ENCODE measurements around the gene RUNX1. TPM values are rescaled to one million over a fixed set of nuclear protein-coding genes. Genes with fewer than 3 reads are reported as not detected.

The RUNX1 gene
- total RNA-seq, 1 donor from 2014 or later, result 92.1 TPM

DNA sequence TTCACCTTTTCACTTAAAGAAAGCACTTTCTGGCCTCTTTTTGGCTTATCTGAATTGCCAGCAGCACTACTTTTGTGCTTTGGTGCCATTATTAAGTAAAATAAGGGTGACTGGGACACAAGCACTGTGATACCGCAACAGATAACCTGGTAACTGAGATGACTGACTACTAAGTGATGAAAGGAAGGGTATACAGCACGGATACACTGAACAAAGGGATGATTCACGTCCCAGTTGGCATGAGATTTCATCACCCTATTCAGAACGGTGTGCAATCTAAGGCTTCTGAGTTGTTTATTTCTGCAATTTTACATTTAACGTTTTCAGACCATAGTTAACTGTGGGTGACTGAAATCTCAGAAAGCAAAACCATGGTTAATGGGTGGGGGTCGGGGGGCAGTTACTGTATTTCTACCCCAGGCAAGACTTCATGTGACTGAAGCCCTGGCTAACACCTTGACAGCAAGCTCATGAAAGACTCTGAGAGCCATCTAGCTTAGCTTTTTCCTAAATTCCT, 277.5 kb downstream of the RUNX1 start:
- TF ChIP-seq, protein P1, sequence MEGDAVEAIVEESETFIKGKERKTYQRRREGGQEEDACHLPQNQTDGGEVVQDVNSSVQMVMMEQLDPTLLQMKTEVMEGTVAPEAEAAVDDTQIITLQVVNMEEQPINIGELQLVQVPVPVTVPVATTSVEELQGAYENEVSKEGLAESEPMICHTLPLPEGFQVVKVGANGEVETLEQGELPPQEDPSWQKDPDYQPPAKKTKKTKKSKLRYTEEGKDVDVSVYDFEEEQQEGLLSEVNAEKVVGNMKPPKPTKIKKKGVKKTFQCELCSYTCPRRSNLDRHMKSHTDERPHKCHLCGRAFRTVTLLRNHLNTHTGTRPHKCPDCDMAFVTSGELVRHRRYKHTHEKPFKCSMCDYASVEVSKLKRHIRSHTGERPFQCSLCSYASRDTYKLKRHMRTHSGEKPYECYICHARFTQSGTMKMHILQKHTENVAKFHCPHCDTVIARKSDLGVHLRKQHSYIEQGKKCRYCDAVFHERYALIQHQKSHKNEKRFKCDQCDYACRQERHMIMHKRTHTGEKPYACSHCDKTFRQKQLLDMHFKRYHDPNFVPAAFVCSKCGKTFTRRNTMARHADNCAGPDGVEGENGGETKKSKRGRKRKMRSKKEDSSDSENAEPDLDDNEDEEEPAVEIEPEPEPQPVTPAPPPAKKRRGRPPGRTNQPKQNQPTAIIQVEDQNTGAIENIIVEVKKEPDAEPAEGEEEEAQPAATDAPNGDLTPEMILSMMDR (IDR thresholded peaks at IDR 0.05), result no peak
- CTCF ChIA-PET, result no interaction called here
- ATAC-seq (ENCODE audit: low read depth), result no peak
- Mint-ChIP-seq H3K27ac (no peak overlapping the region), H3K36me3 (ENCODE audit: low read depth) (no peaks in the 10 kb centered on the region), H3K9me3 (no peaks in the 10 kb centered on the region), H3K4me1 (no peaks in the 10 kb centered on the region), H3K27me3 (peaks cover 8% of the 10 kb centered on the region), H3K4me3 (no peak overlapping the region)
- intact Hi-C loops (cut with micrococcal nuclease), result no loop called here
- no peak for DNase-seq
- POLR2A ChIA-PET, result no interaction called here

DNA sequence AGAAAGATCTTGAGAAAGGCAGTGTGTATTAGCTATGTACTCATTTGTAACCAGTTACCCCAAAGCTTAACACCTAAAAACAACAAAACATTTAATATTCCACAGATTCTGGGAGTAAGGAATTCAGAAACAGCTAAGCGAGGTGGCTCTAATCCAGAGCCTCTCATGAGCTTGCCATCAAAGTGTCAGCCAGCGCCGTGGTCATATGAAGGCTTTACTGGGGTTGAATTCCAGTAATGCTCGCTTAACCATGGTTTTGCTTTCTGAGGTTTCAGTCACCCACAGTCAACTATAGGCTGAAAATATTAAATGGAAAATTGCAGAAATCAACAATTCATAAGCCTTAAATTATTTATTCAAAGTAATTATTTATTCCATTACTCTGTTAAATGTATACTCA, 278.5 kb downstream of the RUNX1 start:
- Mint-ChIP-seq H3K36me3 (ENCODE audit: low read depth) (no peaks in the 10 kb centered on the region), H3K27me3 (peaks cover 8% of the 10 kb centered on the region), H3K9me3 (no peaks in the 10 kb centered on the region), H3K4me3 (no peak overlapping the region), H3K27ac (no peak overlapping the region), H3K4me1 (no peaks in the 10 kb centered on the region)
- TF ChIP-seq, protein P1 (IDR thresholded peaks at IDR 0.05), result no peak
- ATAC-seq (ENCODE audit: low read depth), result no peak
- DNase-seq, result no peak
- ChIA-PET POLR2A (no interaction called here), CTCF (no interaction called here)
- intact Hi-C loops (cut with micrococcal nuclease), result no loop called here

DNA sequence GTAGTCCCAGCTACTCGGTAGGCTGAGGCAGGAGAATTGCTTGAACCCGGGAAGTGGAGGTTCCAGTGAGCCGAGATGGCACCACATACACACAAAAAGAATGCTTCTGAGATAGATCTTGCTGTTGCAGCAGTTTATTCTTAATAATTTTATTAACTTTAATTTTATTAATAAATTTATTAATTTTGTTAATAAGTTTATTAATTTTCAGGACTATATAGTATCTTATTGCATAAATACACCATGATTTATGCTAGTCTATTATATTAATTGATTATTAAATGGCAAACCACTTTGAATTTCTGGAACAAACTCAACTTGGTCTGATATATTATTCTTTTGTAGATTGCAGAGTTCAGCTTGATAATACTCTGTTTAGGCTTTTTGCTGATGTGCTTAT, 280.8 kb downstream of the RUNX1 start:
- POLR2A ChIA-PET, result no interaction called here
- H3K36me3 Mint-ChIP-seq (ENCODE audit: low read depth), result no peaks in the 10 kb centered on the region

DNA sequence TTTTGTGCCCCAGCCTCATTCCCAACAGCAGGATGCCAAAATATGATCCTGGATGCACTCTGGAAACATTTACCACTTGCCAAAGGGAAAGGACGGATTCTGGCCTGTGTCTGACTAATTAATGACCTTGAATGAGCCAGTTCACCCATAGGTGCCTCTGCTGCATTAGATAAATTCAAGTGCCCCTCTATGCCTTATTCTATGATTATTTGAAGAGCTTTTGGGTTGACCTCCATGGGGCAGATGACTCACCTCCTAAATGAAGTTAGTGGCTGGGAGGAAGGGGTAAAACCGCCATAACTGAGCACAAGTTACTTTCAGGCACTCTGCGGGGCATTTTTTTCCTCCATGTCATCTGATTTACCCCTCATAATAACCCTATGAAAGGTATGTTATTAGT, 282.2 kb downstream of the RUNX1 start:
- TF ChIP-seq, protein P1 (IDR thresholded peaks at IDR 0.05), result no peak
- no peaks in the 10 kb centered on the region for H3K27me3 Mint-ChIP-seq
- ATAC-seq (ENCODE audit: low read depth), result no peak
- H3K4me1 Mint-ChIP-seq, result no peaks in the 10 kb centered on the region
- H3K27ac Mint-ChIP-seq, result no peak overlapping the region
- H3K4me3 Mint-ChIP-seq, result no peak overlapping the region
- H3K9me3 Mint-ChIP-seq, result peaks cover 2% of the 10 kb centered on the region
- no peak for DNase-seq
- intact Hi-C loops (cut with micrococcal nuclease), result no loop called here
- no peaks in the 10 kb centered on the region for H3K36me3 Mint-ChIP-seq (ENCODE audit: low read depth)
- ChIA-PET CTCF (no interaction called here), POLR2A (no interaction called here)

More for the DNA sequence above, 280.8 kb downstream of the RUNX1 start:
- Mint-ChIP-seq H3K27me3 (no peaks in the 10 kb centered on the region), H3K4me1 (no peaks in the 10 kb centered on the region), H3K4me3 (no peak overlapping the region), H3K9me3 (peaks cover 2% of the 10 kb centered on the region), H3K27ac (no peak overlapping the region)
- TF ChIP-seq, protein P1 (IDR thresholded peaks at IDR 0.05), result no peak
- ATAC-seq (ENCODE audit: low read depth), result no peak
- no peak for DNase-seq
- CTCF ChIA-PET, result no interaction called here
- intact Hi-C loops (cut with micrococcal nuclease), result no loop called here

DNA sequence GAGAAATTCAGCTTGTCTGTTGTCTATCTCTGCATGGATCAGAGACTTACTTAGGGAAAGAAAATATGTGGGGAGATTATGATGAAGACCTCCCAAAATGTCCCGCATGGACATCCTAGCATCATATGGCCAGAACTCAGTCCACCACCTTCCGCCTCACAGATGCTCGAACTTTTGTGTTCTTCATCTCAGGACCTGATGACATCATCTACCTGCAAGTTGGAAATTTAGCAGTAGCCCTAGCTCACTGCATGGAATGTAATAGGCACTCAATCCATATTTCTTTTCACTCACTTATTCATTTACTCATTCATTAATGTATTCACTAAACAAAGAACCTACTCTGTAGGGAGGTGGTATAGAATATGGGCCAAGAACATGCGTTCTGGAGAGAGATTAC, 283.5 kb downstream of the RUNX1 start:
- no peak overlapping the region for H3K4me3 Mint-ChIP-seq
- no peaks in the 10 kb centered on the region for H3K36me3 Mint-ChIP-seq (ENCODE audit: low read depth)
- TF ChIP-seq, protein P1 (IDR thresholded peaks at IDR 0.05), result no peak
- DNase-seq (no peak), ATAC-seq (ENCODE audit: low read depth) (no peak)
- CTCF ChIA-PET, result interaction anchor here (0.5 kb wide), 1 partner anchor 1223 kb away, joined by 7 read pairs; no protein-coding TSS in a partner anchor
- no peaks in the 10 kb centered on the region for H3K4me1 Mint-ChIP-seq
- H3K9me3 Mint-ChIP-seq, result peaks cover 2% of the 10 kb centered on the region
- POLR2A ChIA-PET, result no interaction called here
- no peak overlapping the region for H3K27ac Mint-ChIP-seq
- intact Hi-C loops (cut with micrococcal nuclease), result no loop called here
- H3K27me3 Mint-ChIP-seq, result peaks cover 4% of the 10 kb centered on the region

All from activated B cell treated with CpG ODN at 0.5 μM for 24 hours (primary cell).